ENCODE results near the gene PLBD2. TPM values are rescaled to one million over a fixed set of nuclear protein-coding genes. Genes with fewer than 3 reads are reported as not detected.

Gene PLBD2
- total RNA-seq, 1 donor from 2014 or later, result 4.9 TPM

DNA sequence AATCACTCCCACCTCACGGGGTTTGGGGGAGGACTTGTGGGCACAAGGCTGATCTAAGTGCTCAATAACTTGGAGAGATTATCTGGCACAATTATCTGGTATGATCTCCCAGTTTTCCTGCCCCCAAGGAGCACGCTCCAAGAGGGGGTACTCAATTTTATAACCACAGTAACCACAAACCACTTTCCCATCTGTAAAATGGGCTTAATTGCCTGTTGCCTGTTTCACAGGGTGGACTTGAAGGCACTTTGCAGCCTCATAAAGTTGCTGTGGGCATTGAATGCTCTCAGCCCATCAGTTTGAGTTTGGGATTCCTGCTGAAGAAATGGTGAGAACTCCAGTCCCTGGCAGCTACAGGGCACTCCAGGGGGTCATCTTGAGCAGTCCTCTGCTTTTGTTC lies 27.9 kb upstream of the PLBD2 start:
- H3K27ac ChIP-seq, result no peak overlapping the region
- H3K79me2 ChIP-seq (ENCODE audit: low read depth), result no peaks in the 10 kb centered on the region
- no peak overlapping the region for H2AFZ ChIP-seq (replicated peaks)
- H3K27me3 ChIP-seq, result peaks cover 24% of the 10 kb centered on the region
- Mint-ChIP-seq H3K9me3 (no peaks in the 10 kb centered on the region), H3K4me1 (peaks cover 15% of the 10 kb centered on the region), H3K4me3 (no peak overlapping the region), H3K36me3 (peaks cover 5% of the 10 kb centered on the region), H3K27me3 (ENCODE audit: insufficient read depth, low read depth) (peaks cover 12% of the 10 kb centered on the region), H3K27ac (no peak overlapping the region)
- no peaks in the 10 kb centered on the region for H3K36me3 ChIP-seq
- H3K9ac ChIP-seq, result no peak overlapping the region
- peaks cover 10% of the 10 kb centered on the region for H3F3A ChIP-seq (ENCODE audit: low read depth)
- H3K4me3 ChIP-seq, result no peak overlapping the region
- H3K4me1 ChIP-seq, result peaks cover 4% of the 10 kb centered on the region
- no peaks in the 10 kb centered on the region for H4K20me1 ChIP-seq (ENCODE audit: low read depth)
- no peak overlapping the region for H3K4me2 ChIP-seq
- no peaks in the 10 kb centered on the region for H3K9me3 ChIP-seq (ENCODE audit: low read depth)
- DNase-seq (ENCODE audit: low spot score), result no peak
- no peak for TF ChIP-seq EZH2phosphoT487 (IDR thresholded peaks at IDR 0.05)
- TF ChIP-seq, protein P1, sequence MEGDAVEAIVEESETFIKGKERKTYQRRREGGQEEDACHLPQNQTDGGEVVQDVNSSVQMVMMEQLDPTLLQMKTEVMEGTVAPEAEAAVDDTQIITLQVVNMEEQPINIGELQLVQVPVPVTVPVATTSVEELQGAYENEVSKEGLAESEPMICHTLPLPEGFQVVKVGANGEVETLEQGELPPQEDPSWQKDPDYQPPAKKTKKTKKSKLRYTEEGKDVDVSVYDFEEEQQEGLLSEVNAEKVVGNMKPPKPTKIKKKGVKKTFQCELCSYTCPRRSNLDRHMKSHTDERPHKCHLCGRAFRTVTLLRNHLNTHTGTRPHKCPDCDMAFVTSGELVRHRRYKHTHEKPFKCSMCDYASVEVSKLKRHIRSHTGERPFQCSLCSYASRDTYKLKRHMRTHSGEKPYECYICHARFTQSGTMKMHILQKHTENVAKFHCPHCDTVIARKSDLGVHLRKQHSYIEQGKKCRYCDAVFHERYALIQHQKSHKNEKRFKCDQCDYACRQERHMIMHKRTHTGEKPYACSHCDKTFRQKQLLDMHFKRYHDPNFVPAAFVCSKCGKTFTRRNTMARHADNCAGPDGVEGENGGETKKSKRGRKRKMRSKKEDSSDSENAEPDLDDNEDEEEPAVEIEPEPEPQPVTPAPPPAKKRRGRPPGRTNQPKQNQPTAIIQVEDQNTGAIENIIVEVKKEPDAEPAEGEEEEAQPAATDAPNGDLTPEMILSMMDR (IDR thresholded peaks at IDR 0.05), result no peak
- no peak for TF ChIP-seq EZH2 (IDR thresholded peaks at IDR 0.05)

GRCh38 chr12:113332688-113333417 lies 25.5 kb upstream of the PLBD2 start:
- Mint-ChIP-seq H3K27ac (no peak overlapping the region), H3K27me3 (ENCODE audit: insufficient read depth, low read depth) (peaks cover 9% of the 10 kb centered on the region), H3K9me3 (no peaks in the 10 kb centered on the region), H3K36me3 (peaks cover 2% of the 10 kb centered on the region), H3K4me3 (no peak overlapping the region), H3K4me1 (peaks cover 12% of the 10 kb centered on the region)
- H3K79me2 ChIP-seq (ENCODE audit: low read depth), result no peaks in the 10 kb centered on the region
- H3K9ac ChIP-seq, result no peak overlapping the region
- no peak overlapping the region for H3K4me2 ChIP-seq
- no peaks in the 10 kb centered on the region for H3K9me3 ChIP-seq (ENCODE audit: low read depth)
- H3K36me3 ChIP-seq, result no peaks in the 10 kb centered on the region
- no peak for DNase-seq (ENCODE audit: low spot score)
- no peak overlapping the region for H3K27ac ChIP-seq
- no peaks in the 10 kb centered on the region for H3K4me1 ChIP-seq
- TF ChIP-seq, protein P1 (IDR thresholded peaks at IDR 0.05), result no peak
- TF ChIP-seq EZH2phosphoT487 (IDR thresholded peaks at IDR 0.05), result no peak
- TF ChIP-seq EZH2 (IDR thresholded peaks at IDR 0.05), result no peak
- H3K27me3 ChIP-seq, result peaks cover 29% of the 10 kb centered on the region
- peaks cover 3% of the 10 kb centered on the region for H3F3A ChIP-seq (ENCODE audit: low read depth)
- no peak overlapping the region for H2AFZ ChIP-seq (replicated peaks)
- no peaks in the 10 kb centered on the region for H4K20me1 ChIP-seq (ENCODE audit: low read depth)
- H3K4me3 ChIP-seq, result no peak overlapping the region

DNA sequence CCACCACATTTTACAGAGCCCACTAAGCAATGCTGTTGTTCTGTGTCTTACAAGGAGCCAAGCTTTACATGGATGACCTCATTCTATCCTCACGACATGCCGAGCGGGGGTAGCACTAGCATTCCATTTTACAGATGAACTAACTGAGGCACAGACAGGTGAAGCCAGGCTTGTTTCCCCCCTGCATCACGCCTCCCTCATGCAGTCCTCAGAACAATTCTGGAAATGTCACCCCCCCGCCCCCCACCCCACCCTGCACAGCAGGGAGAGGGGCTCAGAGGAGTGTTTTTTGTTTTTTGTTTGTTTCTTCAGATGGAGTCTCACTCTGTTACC lies 25.0 kb upstream of the PLBD2 start:
- H3K36me3 Mint-ChIP-seq, result peaks cover 2% of the 10 kb centered on the region
- no peaks in the 10 kb centered on the region for H3K79me2 ChIP-seq (ENCODE audit: low read depth)
- H3K9me3 ChIP-seq (ENCODE audit: low read depth), result no peaks in the 10 kb centered on the region
- peaks cover 15% of the 10 kb centered on the region for H3K4me1 Mint-ChIP-seq
- H3K4me3 Mint-ChIP-seq, result no peak overlapping the region
- H3K27me3 ChIP-seq, result peaks cover 29% of the 10 kb centered on the region
- DNase-seq (ENCODE audit: low spot score), result no peak
- no peaks in the 10 kb centered on the region for H3K9me3 Mint-ChIP-seq
- H3K27me3 Mint-ChIP-seq (ENCODE audit: insufficient read depth, low read depth), result peaks cover 11% of the 10 kb centered on the region
- no peak overlapping the region for H3K4me2 ChIP-seq
- H4K20me1 ChIP-seq (ENCODE audit: low read depth), result no peaks in the 10 kb centered on the region
- no peak overlapping the region for H2AFZ ChIP-seq (replicated peaks)
- TF ChIP-seq EZH2 (IDR thresholded peaks at IDR 0.05), result no peak
- TF ChIP-seq, protein P1 (IDR thresholded peaks at IDR 0.05), result no peak
- no peak overlapping the region for H3K27ac Mint-ChIP-seq
- H3K4me1 ChIP-seq, result no peaks in the 10 kb centered on the region
- no peak overlapping the region for H3K4me3 ChIP-seq
- peaks cover 3% of the 10 kb centered on the region for H3F3A ChIP-seq (ENCODE audit: low read depth)
- H3K27ac ChIP-seq, result no peak overlapping the region
- H3K36me3 ChIP-seq, result no peaks in the 10 kb centered on the region
- H3K9ac ChIP-seq, result no peak overlapping the region

Data from neural progenitor cell (in vitro differentiated cells).